ENCODE measurements around the gene MACROD2.

MACROD2 gene

GRCh38 chr20:14245368-14245970 lies 250.2 kb downstream of the MACROD2 start:
- TF ChIP-seq TAF1 (IDR thresholded peaks at IDR 0.05; ENCODE audit: borderline replicate concordance, insufficient read depth, low read length), result no peak
- no peak for TF ChIP-seq SIN3A (IDR thresholded peaks at IDR 0.05; ENCODE audit: borderline replicate concordance, insufficient read depth, low read length)
- TF ChIP-seq FOXP2 (optimal IDR thresholded peaks at IDR 0.05; ENCODE audit: borderline replicate concordance, extremely low read depth, extremely low read length, insufficient read depth), result no peak
- no peak for TF ChIP-seq POLR2AphosphoS5 (IDR thresholded peaks at IDR 0.05; ENCODE audit: low read depth, low read length)
- TF ChIP-seq, protein P1, sequence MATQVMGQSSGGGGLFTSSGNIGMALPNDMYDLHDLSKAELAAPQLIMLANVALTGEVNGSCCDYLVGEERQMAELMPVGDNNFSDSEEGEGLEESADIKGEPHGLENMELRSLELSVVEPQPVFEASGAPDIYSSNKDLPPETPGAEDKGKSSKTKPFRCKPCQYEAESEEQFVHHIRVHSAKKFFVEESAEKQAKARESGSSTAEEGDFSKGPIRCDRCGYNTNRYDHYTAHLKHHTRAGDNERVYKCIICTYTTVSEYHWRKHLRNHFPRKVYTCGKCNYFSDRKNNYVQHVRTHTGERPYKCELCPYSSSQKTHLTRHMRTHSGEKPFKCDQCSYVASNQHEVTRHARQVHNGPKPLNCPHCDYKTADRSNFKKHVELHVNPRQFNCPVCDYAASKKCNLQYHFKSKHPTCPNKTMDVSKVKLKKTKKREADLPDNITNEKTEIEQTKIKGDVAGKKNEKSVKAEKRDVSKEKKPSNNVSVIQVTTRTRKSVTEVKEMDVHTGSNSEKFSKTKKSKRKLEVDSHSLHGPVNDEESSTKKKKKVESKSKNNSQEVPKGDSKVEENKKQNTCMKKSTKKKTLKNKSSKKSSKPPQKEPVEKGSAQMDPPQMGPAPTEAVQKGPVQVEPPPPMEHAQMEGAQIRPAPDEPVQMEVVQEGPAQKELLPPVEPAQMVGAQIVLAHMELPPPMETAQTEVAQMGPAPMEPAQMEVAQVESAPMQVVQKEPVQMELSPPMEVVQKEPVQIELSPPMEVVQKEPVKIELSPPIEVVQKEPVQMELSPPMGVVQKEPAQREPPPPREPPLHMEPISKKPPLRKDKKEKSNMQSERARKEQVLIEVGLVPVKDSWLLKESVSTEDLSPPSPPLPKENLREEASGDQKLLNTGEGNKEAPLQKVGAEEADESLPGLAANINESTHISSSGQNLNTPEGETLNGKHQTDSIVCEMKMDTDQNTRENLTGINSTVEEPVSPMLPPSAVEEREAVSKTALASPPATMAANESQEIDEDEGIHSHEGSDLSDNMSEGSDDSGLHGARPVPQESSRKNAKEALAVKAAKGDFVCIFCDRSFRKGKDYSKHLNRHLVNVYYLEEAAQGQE (IDR thresholded peaks at IDR 0.05; ENCODE audit: insufficient read depth in 1 of 2, low read depth in 2 of 2, low read length in 2 of 2), result no peak

GRCh38 chr20:14259689-14260088 lies 264.4 kb downstream of the MACROD2 start:
- TF ChIP-seq, protein P1 (IDR thresholded peaks at IDR 0.05; ENCODE audit: insufficient read depth in 1 of 2, low read depth in 2 of 2, low read length in 2 of 2), result no peak
- no peak for TF ChIP-seq TAF1 (IDR thresholded peaks at IDR 0.05; ENCODE audit: borderline replicate concordance, insufficient read depth, low read length)
- TF ChIP-seq SIN3A (IDR thresholded peaks at IDR 0.05; ENCODE audit: borderline replicate concordance, insufficient read depth, low read length), result no peak
- TF ChIP-seq POLR2AphosphoS5 (IDR thresholded peaks at IDR 0.05; ENCODE audit: low read depth, low read length), result no peak
- no peak for TF ChIP-seq FOXP2 (optimal IDR thresholded peaks at IDR 0.05; ENCODE audit: borderline replicate concordance, extremely low read depth, extremely low read length, insufficient read depth)

- TF ChIP-seq, protein P1 (IDR thresholded peaks at IDR 0.05; ENCODE audit: insufficient read depth in 1 of 2, low read depth in 2 of 2, low read length in 2 of 2), result no peak
- no peak for TF ChIP-seq SIN3A (IDR thresholded peaks at IDR 0.05; ENCODE audit: borderline replicate concordance, insufficient read depth, low read length)
- TF ChIP-seq TAF1 (IDR thresholded peaks at IDR 0.05; ENCODE audit: borderline replicate concordance, insufficient read depth, low read length), result no peak
- no peak for TF ChIP-seq POLR2AphosphoS5 (IDR thresholded peaks at IDR 0.05; ENCODE audit: low read depth, low read length)
- TF ChIP-seq FOXP2 (optimal IDR thresholded peaks at IDR 0.05; ENCODE audit: borderline replicate concordance, extremely low read depth, extremely low read length, insufficient read depth), result no peak
These were observed 265.1 kb downstream of the MACROD2 start for GRCh38 chr20:14260367-14260766.

GRCh38 chr20:14264869-14265268 lies 269.6 kb downstream of the MACROD2 start:
- no peak for TF ChIP-seq TAF1 (IDR thresholded peaks at IDR 0.05; ENCODE audit: borderline replicate concordance, insufficient read depth, low read length)
- TF ChIP-seq FOXP2 (optimal IDR thresholded peaks at IDR 0.05; ENCODE audit: borderline replicate concordance, extremely low read depth, extremely low read length, insufficient read depth), result no peak
- no peak for TF ChIP-seq SIN3A (IDR thresholded peaks at IDR 0.05; ENCODE audit: borderline replicate concordance, insufficient read depth, low read length)

DNA sequence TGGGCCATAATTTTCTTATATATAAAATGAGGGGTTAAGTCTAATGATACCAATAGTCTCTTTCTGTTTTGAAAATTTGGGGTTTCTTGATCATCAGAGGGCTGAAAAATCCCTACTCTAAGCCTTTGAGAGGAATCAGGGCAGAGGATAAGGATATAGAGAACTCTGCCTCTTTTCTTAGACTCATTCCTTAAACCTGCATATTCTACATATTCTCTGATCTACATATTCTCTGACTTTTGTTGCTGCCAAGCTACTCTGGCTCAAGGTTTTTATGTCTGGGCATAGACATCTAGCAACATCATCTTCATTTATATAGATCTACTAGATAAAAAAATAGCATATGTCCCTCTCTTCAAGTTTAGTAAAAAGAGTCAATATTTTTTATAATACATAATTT lies 270.9 kb downstream of the MACROD2 start:
- TF ChIP-seq FOXP2 (optimal IDR thresholded peaks at IDR 0.05; ENCODE audit: borderline replicate concordance, extremely low read depth, extremely low read length, insufficient read depth), result no peak
- no peak for TF ChIP-seq TAF1 (IDR thresholded peaks at IDR 0.05; ENCODE audit: borderline replicate concordance, insufficient read depth, low read length)
- TF ChIP-seq, protein P1 (IDR thresholded peaks at IDR 0.05; ENCODE audit: insufficient read depth in 1 of 2, low read depth in 2 of 2, low read length in 2 of 2), result no peak
- TF ChIP-seq POLR2AphosphoS5 (IDR thresholded peaks at IDR 0.05; ENCODE audit: low read depth, low read length), result no peak
- TF ChIP-seq SIN3A (IDR thresholded peaks at IDR 0.05; ENCODE audit: borderline replicate concordance, insufficient read depth, low read length), result no peak
